CD4-positive, alpha-beta T cell treated with Interleukin-4 for 1 hour (primary cell): ENCODE measurements around the gene HOXB3.

ENCODE experiments used
- DNase-seq, 2 donors: peaks; one replicate each; pipeline ENCODE4 v3.0.0-alpha.2; 2020 to 2022

Gene HOXB3

DNA sequence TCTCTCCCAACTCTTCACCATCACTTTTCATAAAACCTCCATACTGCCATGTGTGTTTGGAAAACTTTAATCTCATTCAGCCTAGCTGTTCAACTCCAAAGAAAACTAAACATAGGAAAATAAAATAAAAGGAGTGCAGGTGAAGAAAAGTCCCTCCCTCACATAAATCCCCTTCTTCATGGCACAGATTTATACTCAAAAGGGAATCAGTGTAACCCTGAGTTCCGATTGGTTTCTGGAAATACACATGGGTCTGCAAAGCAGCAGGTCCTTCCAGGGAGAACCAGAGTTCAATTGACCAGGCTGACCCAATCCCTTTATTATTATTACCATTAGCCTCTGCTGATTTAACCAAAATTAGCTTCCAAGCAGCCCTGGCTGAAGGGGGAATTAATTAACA, 36.2 kb downstream of the HOXB3 start:
- DNase-seq, result no peak

DNA sequence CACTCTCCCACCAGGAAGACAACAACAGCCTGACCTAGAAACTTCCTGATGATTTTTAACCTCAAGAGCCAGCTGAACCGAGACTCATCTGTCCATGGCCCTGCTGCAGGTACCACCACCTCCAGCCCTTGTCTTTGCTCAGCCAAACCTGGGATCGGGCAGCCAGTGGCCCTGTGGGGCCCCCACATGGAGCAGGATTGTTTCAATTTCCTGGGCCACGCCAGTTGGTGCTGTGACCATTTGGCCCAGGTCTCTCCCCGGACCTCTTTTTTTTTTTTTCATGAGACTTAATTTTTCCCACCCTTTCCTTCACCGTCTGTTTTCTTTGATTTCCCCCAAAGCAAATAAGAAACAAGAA, 36.9 kb downstream of the HOXB3 start:
- no peak for DNase-seq

DNA sequence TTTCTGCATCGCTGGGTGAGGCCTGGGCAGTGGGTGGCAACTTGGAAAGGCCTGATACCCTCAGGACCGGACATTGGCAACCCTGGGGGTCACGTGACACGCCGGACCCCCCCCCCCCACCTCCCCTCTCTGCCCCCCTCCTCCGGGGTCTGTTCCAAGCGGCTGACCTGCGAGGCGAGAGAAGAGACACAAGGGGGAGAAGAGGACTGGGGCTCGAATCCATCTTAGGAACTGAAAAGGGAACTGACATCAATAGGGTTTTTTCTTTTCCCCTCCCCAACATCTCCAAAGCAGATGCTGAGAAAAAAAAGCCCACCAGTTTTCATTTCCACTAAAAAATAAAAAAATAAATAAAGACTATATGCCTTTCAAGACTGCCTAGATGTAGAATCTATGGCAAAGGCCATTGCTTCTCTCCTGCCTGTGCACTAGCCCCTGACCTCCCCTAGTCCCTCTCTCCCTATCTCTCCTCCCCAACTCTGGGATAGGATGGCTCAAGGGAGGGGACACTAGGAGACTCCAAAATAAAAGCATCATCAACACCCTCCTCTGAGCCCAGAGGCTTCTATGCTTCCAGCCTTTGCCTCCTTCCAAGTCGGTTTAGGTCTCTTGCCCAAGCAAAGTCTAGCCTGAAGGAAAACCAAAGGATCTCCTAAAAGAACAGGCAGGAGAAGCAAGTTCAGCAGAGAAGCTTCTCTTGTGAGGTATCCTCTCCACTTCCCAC, 37.4 kb downstream of the HOXB3 start:
- DNase-seq, result no peak

DNA sequence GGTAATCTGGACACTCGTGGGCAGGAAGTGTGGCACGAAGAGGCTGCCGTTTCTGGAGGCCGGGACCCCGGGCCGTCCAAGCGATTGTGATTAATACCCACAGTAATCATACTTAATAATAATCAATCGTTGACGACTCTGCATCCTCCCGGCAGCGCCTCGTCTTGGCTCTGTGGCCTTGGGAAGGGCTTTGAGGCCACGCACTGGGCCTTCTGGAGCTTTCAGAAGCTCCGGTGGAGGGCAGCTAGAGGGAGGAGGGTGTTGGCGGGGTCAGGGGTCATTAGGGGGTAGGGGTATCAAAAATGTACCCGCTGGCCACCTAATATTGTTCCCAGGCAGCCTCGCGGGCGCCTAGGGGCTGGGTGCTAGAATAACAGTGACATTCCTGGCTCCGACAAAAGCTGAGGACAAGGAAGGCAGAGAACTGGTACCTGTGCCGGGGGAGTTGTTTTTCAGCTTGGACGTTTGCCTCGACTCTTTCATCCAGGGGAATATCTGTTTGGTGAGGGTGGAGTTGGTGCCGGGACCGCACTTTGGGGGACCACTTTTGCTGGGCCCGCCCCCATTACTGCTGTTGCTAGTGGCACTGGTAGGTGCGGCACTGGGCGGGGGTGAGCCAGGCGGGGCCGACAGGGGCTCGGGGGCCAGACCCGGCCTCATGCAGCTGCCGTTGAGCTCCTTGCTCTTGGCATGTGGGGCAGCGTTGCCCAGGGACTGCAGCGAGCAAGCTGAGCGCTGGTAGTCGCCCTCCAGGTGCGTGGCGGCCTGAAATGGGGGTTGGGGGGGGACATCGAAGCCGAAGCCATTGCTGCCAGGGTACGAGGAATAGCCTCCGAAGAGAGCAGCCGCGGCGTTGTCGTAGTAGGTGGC, 38.2 kb downstream of the HOXB3 start:
- DNase-seq, result no peak

DNA sequence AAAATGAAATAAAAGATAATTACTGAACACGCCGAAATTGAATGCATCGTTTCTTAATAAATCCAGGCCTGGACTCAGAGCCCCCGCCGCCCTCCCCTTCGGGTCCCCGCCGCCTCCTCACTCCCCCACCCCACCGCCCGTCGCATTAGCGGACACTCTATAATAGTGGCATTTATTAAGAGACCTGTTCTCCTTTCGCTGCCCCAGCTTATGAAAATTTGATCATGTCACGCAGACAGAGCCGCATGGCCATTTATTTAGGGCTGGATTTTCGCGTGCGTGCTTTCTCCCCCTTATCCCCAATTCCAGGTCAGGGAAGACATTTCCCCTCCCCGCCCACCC, 38.9 kb downstream of the HOXB3 start:
- no peak for DNase-seq

DNA sequence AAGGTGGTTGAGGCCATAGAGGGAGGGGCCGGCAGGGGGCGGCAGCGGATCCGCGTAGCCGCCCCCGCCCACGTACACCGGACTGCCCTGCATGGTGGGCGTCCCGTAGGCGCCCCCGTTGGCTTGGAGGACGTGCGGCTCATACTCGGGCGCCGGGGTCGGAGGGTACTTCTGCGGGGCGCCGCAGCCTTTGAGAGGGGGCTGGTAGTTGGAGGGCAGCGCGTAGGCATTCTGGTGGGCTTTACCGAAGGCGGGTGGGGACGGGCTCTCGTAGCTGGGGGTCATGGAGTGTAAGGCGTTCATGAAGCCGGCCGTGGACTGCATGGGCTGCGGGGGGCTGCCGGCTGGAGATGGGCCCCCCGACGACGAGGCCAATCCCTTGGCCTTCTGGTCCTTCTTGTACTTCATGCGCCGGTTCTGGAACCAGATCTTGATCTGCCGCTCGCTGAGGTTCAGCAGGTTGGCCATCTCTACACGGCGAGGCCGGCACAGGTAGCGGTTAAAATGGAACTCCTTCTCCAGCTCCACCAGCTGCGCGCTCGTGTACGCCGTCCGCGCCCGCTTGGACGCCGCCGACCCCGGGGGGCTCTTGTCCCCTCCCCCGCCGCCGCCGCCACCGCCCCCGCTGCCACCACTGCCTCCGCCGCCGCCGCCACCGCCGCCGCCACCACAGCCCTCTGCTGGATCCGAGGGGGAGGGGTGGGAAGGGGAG, 39.4 kb downstream of the HOXB3 start:
- DNase-seq, result no peak

DNA sequence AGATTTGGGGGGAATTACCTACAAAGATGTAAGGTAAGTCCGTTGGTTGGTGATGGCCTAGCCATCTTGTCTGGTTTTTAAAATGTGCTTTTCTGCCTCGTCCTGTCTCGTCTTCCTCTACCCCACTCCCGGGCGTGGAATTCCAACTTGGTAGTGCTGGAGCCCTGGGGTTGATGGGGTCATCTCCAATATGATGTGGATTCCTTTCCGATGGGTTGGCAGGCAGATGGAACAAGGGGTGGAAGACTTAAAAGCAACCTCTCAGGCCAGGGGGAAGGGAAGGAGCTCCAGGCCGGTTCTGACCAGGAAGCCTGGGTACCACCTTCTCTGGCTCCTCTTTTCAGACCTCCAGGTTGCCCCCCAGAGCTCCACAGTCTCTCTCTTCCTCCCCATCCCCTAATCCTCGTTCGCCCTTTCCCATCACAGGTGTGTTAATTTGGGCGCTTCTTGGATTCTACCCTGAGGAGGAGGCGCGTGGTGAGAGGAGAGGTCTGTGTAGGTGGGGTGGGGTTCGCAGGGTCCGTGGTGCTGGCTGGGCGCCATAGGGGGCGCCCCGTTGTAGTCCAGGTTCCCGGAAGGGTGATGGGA, 40.0 kb downstream of the HOXB3 start:
- no peak for DNase-seq

DNA sequence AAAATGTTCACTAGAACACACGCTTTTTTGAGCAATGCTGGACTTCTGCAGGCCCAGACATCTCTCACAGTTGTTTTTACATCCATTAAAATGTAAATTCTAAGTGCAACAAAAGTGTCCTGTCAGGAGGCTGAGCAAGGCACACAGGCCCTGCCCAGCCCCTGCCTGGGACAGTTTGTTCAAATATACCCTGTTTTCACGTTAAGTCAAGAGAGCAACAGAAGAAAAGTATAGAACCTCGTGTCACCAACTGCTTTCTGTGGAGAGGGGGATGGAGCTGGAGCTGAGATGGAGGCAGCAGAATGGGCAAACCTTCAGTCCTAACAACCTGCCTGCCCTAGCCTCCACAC, 40.8 kb downstream of the HOXB3 start:
- DNase-seq, result no peak

DNA sequence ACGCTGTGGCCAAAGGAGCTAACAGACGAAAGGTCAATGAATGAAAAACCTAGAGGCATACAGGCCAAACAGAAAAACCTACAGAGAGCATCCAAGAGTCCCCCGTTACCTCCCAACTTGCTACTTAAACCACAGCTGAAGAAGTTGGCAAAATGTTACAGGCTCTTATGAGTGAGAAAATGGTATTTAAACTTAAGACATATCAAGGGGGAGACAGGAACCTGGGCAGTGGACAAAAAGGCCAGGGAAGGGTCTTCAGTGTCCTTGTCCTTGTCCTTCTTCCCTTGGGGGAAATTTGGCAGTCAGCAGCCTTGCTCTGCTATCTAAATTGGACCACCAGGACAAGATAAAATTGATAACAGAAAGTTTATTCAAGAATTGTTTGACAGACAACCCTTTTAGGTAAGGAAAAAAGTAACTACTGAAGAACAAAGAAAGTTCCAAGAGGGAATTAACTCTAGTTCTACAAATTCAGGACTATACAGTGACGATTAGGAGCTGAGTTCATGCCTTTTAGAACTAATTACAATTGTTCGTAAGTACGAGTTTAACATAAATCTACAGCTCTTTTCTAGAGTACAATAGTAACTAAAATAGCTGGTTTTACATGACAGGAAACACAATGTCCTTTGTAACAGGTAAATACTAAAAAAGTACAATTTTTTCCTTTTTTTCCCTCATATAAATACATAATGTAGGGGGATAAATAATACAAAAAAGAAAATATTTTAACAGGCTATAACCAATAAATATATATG, 41.3 kb downstream of the HOXB3 start:
- DNase-seq, result no peak

DNA sequence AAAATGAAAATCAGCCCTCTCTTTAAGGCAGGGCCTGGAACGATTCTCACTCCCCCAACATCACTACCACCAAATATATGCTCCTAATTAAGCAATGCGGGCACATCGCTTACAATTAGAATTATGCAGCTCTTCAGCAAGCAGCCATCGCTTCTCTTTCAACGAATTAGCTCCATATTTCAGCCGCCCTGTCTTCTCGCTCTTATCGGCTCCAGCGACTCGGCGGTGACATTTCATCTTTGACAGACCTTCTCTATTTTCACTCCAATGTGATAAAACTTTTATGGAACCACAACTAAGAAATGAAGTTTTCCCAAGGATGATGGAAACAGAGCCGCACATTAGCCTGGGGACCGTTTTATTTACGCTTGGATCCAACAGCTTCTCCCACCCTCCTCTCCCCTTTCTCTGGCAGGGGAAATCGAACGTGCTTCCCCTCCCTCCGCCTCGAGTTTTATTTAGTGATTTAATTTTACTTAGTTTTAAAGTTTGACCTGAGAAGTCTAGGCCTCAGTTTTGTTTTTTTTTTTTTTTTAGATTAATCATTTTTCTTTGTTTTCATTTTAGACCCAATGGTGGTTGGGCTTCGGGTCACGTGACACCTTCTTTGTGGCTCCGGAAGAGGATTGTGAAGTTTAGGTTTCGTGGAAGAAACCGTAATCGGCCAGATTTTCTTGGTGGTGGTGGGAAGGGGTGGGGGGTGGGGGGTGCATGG, 42.1 kb downstream of the HOXB3 start:
- peak; percentile 35 to 57 for DNase-seq

DNA sequence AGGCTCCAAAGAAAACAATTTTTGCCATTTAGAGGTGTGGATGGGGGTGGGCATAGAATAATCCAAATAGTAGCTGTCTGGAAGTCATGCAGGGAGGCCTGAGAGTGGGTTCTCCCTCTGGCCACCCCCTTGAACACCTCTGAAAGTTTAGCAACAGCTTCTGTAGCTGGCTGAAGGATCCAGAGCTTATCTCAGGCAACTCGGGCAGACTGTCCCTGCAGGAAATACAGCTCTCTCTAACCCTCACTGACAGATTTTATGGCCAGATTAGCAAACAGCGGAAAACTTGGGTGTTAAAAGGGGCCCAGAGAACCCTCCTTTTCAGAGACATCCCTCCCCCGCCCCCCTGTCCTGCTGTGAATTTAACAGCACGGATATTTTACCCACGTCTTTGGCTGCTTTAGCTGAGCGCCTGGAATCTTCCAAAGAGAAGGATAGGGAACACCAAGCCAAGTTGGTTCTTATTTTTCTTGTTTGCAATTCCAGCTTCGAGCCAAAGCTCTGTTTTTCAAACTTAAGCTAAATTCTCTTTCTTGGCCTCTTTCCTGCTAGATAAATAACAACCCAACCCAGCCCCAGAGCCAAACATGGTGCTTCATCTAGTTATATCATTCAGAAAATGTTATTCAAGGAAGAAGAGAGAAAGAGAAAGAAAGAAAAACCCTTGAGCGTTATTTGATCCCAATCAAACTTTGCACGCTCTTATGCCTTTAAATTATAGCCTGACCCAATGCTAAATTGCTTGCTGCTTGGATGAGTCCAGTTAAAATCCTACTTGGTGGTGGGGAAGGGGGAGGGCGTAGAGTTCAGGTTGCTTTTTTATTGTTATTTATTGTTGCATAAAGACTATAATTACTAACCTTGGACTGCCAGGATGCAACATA, 42.9 kb downstream of the HOXB3 start:
- DNase-seq, result no peak

DNA sequence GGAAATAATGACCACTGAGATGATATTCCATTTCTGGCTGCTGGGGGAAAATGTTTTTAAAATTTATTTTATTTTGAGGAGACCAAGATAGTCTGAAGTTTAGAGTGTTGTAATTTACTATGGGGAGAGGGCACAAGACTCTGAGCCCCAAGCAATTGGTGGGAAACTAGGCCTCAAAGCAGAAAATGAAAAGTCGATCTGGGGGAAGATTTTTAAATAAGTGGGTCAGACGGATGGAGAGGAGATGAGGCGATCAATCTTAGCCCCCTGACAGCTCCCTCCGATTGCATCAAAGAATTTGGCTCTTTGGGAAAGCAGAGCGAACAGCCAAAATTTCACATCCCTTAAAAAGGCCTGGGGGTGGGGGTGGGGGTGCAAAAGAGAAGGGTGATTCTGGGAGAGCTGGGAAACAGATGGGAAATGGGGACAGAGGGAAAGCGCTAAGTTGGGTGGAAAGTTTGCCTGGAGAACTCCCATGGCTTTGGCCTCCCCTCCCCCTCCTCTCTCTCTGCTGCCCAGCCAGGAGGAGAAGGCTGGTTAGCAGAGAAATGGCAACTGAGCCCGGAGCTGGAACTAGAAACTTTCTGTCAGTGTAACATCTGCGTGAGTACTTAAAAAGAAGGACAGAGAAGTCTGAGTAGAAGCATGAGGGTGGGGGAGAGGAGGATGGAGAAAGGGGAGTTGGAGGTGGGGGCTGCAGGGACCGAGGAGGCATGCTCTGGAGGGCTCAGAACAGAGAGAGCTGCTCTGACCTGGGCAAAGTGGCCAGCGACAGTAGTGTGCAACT, 43.7 kb downstream of the HOXB3 start:
- DNase-seq, result no peak

DNA sequence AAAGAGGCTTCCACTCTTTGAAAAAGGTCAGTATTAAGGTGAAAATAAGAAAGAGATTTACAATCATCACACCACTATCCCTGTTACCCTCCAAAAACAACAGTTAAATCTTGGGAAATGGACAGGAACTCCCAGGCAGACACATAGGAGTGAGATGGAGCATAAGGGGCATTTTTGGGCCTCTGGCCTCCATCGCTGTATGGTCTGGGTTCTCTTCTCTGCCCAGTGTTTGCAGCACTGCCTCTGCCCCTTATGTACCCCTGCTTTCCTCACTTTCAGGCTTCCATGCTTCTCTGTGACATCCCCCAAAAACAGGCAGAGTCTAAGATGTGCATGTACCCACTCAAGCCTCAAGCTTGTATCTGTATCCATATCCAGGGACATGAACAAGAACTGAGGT, 44.5 kb downstream of the HOXB3 start:
- DNase-seq, result no peak

DNA sequence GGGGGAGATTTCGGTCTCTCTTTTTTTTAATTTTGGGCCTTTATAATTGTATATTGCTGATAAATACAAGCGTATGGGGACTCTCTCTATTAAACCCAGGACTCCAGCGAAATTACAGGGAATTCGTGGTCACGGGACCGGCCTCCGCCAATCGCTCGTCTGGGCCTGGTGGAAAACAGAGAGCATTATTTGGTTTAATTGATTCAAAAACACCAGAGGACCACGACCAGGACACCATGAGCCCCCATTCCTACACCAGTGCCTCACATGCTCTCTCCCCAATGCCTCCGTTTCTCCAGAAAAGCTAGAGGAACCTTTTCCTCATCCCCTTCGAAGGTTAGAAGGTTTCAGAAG, 45.0 kb downstream of the HOXB3 start, which contains the start of gene HOXB2:
Gene HOXB2, minus strand, starts transcription at position 88 of the 354 bp plus-strand sequence. CDS start 198 bp downstream, outside the sequence.
- no peak for DNase-seq

DNA sequence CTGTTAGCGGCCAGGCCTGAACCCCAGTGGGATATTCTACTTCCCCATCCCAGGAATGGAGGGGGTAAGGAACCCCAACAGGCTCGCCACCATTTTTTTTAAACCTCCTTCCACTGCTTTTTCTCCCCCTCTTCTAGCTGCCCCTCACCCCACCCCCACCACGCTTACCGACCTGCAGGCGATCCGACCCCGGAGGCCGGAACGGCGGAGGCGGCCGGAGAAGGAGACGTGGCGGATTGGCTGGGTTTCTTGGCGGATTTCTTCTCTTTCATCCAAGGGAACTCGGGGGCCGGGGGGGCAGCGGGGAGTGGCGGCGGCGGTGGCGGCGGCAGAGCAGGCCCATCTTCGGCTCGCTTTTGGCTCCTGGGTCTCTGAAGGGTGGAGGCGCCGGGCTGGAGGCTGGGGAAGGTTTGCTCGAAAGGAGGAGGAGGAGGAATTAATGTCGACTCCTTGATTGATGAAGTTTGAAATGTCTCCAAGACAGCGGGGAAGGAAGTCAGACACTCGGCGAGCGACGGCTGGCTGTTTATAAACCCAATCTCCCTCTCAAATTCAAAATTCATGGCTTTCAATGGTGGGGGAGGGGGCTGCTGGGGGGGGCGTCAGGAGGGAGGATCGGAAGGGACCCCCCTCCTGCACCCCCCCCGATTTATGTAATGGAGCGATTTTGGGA, 45.6 kb downstream of the HOXB3 start:
- DNase-seq, result peak in 1 of 2 donors; percentile 44

DNA sequence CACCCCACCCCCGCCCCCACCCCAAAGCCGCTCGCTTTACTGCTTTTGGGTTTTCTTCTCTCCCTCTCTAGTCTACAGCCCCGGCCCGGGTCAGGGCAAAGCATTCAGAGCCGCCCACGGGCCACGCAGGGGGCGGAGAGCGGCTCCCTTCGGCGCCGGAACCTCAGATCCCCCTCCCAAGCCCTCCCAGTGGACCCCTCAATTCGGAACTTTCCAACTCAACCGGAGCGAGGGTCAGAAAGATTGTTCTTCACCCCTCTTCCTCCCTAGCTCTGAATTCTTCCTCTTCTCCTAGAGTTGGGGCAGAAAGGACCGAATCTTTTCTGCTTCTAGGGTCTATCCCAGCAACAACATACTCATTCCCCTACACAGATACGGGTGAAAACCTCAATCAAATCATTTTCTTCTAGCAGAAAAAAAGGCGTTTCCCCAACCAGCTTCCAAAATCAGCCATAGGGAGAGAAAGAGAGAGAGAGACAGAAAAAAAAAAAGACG, 46.1 kb downstream of the HOXB3 start:
- peak in 1 of 2 donors; percentile 29 for DNase-seq

DNA sequence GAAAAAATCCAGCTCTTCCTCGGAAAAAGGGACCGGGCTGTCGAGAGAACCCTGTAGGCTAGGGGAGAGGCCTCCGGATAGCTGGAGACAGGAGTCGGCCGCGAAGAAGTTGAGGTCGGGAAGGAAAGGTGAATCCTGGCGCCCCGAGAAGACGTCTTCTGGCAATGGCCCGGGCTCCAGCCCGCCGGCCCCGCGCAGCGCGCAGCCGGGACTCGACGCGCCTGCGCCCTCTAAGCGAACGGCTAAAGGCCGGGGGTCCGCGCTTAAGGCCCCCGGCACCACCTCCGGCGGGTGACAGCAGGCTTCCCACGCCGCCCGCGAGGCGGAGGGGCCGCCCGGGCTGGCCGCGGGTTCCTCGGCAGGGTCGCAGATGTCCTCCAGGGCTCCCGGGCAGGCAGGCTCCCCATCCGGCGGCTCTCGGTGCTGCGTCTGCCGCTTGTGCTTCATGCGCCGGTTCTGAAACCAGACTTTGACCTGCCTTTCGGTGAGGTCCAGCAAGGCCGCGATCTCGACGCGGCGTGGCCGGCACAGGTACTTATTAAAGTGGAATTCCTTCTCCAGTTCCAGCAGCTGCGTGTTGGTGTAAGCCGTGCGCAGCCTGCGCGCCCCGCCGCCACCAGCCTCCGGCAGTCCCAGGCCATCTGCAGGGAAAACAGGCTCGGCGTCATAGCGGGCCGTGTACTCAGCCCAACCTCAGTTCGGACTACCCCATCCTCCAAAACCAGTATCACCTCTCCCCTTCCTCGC, 46.8 kb downstream of the HOXB3 start:
- DNase-seq, result peak; percentile 55 to 70

DNA sequence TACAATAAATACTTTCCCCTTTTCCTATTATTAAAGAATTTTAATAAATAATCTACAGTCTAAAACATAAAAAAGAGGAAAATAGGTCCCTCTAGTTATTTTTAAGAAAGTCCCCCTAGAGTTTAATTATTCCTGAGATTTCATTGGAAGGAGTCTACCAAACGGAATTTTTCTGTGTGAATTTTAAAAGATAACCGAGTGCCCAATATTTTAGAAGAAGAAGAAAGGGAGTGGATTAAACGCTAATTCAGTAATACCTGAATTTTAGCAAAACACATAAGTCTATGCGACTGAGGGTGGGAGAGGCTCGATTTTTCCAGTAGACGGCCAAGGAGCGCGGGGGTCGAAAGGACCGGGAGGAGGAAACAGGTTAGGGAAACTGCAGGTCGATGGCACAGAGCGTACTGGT, 47.3 kb downstream of the HOXB3 start:
- no peak for DNase-seq
